Mononuclear cell (primary cell): ENCODE measurements around the gene PRKCA. TPM values are rescaled to one million over a fixed set of nuclear protein-coding genes. Genes with fewer than 3 reads are reported as not detected.

Experiments
- H3K27me3 ChIP-seq: 2 replicates; pipeline ENCODE4 v1.6.0; 2011; ENCODE audit warnings: low read length, control low read depth; ENCODE audit not compliant: insufficient read depth
- H3K4me1 ChIP-seq: 2 replicates; pipeline ENCODE4 v1.5.1; 2011; ENCODE audit warnings: mild to moderate bottlenecking, low read length, control low read depth; ENCODE audit not compliant: insufficient read depth
- H3K4me3 ChIP-seq: 2 replicates; pipeline ENCODE4 v1.5.1; 2011; ENCODE audit warnings: mild to moderate bottlenecking, low read length, moderate library complexity
- H3K9me3 ChIP-seq: 2 replicates; pipeline ENCODE4 v1.5.1; 2011; ENCODE audit warnings: low read depth, mild to moderate bottlenecking, control low read depth, low read length
- total RNA-seq: library from RNA; depleted of rRNA; stranded (reverse); fragments of >200 nt; gene quantifications from one replicate; pipeline ENCODE4 v1.2.3, GENCODE V29; 2012

PRKCA gene
- total RNA-seq, 1 donor, result 35.6 TPM

DNA sequence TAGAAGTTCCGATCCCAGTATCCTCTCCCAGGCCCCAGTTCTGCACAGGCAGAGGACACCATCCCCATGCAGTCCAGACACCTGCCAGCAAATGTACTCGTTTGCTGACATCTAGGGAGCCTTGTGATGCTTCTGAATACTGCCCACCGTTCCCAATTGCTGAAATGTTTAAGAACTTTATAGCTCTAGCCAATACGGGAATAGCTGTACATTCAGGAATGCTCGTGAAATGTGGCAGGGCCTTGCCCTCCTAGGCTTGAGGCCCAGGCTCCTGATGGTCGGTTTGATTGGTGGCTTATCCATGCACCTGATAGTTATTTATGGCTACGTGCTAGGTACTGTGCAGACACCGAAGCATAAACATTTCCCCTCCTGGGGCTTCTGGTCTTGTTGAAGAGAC is 255.5 kb downstream of the PRKCA start:
- Histone ChIP-seq H3K9me3 (no peaks in the 10 kb centered on the region), H3K27me3 (no peaks in the 10 kb centered on the region), H3K4me1 (no peaks in the 10 kb centered on the region), H3K4me3 (no peak overlapping the region)

DNA sequence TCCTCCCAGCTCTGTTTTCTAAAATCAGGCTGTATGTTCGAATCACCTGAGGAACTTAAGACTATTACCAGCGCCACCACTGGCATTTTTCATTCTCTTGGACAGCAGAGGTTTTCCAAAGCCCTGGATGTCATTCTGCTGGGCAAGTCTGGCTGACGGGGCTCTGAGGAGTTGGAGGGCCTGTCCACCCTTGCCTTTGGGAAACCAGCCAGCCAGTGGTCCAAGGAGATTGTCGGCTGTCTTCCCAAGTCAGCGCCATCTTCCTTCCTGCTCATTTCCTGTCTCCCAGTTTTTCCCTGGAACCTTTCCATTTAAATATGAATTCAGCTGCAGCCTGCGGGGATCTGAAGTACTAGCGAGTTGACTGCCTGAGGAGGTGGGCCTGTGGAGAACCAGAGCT is 258.3 kb downstream of the PRKCA start:
- H3K9me3 ChIP-seq, result no peaks in the 10 kb centered on the region
- no peaks in the 10 kb centered on the region for H3K4me1 ChIP-seq
- H3K27me3 ChIP-seq, result no peaks in the 10 kb centered on the region
- H3K4me3 ChIP-seq, result no peak overlapping the region

DNA sequence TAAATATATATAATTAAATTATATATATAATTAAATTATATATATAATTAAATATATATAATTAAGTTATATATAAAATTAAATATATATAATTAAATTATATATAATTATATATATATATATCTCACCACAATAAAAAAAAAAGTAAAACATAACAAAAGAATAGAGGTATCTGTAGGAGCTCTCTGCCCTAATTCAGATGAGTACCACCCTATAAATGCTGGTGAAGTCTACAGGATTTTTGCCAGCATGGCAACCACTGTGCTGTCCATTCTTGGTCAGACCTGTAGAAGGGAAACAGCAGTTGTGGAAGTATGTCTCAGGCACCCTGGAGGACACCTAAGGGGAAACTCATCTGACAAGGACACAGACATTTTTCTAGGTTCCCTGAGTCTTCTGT is 259.7 kb downstream of the PRKCA start:
- no peak overlapping the region for H3K4me3 ChIP-seq
- no peaks in the 10 kb centered on the region for H3K4me1 ChIP-seq
- H3K9me3 ChIP-seq, result no peaks in the 10 kb centered on the region
- H3K27me3 ChIP-seq, result no peaks in the 10 kb centered on the region

GRCh38 chr17:66564992-66565465 is 262.6 kb downstream of the PRKCA start:
- Histone ChIP-seq H3K9me3 (no peaks in the 10 kb centered on the region), H3K4me3 (no peak overlapping the region), H3K4me1 (no peaks in the 10 kb centered on the region), H3K27me3 (no peaks in the 10 kb centered on the region)

- no peaks in the 10 kb centered on the region for H3K9me3 ChIP-seq
- no peak overlapping the region for H3K4me3 ChIP-seq
- no peaks in the 10 kb centered on the region for H3K27me3 ChIP-seq
- H3K4me1 ChIP-seq, result no peaks in the 10 kb centered on the region
Observed at GRCh38 chr17:66567234-66568170, 265.1 kb downstream of the PRKCA start.

- Histone ChIP-seq H3K4me3 (no peak overlapping the region), H3K9me3 (no peaks in the 10 kb centered on the region), H3K4me1 (no peaks in the 10 kb centered on the region), H3K27me3 (no peaks in the 10 kb centered on the region)
Observed at GRCh38 chr17:66569572-66569971, 267.2 kb downstream of the PRKCA start.

DNA sequence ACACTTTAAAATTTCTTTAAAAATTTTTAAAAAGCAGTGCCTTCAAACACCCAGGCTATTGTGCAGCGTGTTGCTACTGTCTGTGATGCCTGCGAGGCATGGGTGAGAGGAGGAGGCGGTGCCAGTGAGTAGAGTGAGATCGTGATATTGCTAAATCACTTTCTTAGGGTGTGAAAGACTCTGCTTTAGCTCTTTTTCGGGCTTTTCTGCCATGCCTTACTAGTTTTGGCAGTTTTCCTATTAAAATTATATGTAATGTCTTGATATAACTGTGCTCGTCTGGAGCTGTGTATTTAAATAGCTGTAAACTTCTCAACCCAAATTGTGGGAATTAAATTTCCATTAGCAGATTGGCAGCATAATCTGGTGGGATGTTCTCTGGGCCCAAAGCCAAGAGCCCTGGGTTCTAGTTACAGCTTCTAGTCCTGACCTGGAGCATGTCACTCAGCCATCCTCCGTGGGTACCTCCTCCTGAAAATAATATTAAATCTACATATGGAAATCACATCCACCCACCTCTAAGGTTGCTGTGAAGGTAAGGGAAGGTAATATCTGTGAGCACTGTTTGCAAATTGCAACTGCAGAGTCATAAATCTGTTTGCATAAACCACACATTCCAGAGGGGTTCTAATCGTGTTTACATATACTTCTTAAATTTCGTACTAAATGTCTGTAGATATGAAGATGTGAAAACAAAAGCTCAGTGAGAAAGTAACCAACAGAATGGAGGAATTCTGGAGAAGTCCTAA is 268.2 kb downstream of the PRKCA start:
- no peaks in the 10 kb centered on the region for H3K4me1 ChIP-seq
- H3K27me3 ChIP-seq, result no peaks in the 10 kb centered on the region
- no peaks in the 10 kb centered on the region for H3K9me3 ChIP-seq
- no peak overlapping the region for H3K4me3 ChIP-seq

DNA sequence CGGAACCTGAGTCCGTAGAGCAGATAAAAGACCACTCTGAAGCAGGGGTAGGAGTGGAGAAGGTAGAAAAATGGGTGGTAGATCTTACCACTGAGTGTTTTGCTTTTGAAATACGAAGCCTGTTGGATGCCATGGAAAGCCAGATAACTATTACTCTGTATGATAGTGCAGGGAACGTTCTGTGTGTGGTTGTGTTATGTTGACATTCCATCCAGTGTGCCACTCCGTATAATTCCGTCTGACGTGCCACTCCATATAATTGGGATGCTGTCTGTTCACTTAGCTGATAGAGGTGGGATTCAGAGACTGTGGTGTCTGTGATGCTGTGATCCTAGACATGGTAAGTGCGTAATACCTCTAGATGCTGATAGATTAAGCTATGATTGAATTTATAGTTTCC is 269.3 kb downstream of the PRKCA start:
- H3K27me3 ChIP-seq, result no peaks in the 10 kb centered on the region
- H3K4me1 ChIP-seq, result no peaks in the 10 kb centered on the region
- H3K9me3 ChIP-seq, result no peaks in the 10 kb centered on the region
- H3K4me3 ChIP-seq, result no peak overlapping the region

DNA sequence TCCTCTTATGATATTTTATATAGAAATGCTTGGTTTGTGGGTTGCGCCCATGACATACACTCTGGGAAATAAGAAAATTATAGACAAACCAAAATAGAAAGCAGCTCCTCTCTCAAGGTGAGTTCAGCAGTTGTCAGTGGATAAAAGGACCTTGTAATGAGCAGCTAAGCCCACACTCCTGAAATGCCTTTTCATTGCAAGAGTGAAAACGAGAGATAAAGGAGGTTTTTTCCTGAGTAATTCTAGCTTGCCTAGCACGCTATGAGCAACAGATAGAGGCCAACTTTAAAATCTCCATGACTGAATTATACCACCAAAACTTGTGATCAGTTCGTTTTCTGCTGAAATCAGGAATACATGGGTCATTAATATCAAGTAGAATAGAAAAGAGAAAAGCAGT is 270.7 kb downstream of the PRKCA start:
- H3K9me3 ChIP-seq, result no peaks in the 10 kb centered on the region
- H3K27me3 ChIP-seq, result no peaks in the 10 kb centered on the region
- no peaks in the 10 kb centered on the region for H3K4me1 ChIP-seq
- no peak overlapping the region for H3K4me3 ChIP-seq

DNA sequence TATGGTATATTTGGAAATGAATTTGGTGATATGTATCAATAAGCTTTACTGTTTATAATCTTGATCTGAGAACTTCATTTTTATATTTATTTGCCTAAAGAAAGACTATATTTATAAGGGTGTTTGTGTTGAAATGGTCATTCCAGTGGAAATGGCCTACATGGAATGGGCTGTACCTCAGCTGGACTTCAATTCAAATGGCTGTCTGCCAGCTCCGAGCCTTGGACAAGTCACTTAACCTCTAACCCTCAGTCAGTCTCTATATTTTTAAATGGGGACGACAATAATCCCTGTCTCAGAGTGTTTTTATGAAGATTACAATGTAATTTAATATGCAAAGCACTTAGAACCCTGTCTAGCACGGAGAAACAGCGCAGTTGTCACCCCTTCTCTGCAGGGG is 271.7 kb downstream of the PRKCA start:
- no peak overlapping the region for H3K4me3 ChIP-seq
- no peaks in the 10 kb centered on the region for H3K9me3 ChIP-seq
- H3K4me1 ChIP-seq, result peaks cover 6% of the 10 kb centered on the region
- H3K27me3 ChIP-seq, result no peaks in the 10 kb centered on the region

- Histone ChIP-seq H3K4me1 (peaks cover 6% of the 10 kb centered on the region), H3K9me3 (no peaks in the 10 kb centered on the region), H3K4me3 (no peak overlapping the region), H3K27me3 (no peaks in the 10 kb centered on the region)
Observed at GRCh38 chr17:66576473-66576872, 274.1 kb downstream of the PRKCA start.

GRCh38 chr17:66577041-66577440 is 274.6 kb downstream of the PRKCA start:
- H3K4me1 ChIP-seq, result peaks cover 6% of the 10 kb centered on the region
- no peaks in the 10 kb centered on the region for H3K9me3 ChIP-seq
- H3K27me3 ChIP-seq, result no peaks in the 10 kb centered on the region
- no peak overlapping the region for H3K4me3 ChIP-seq

GRCh38 chr17:66578781-66579489 is 276.5 kb downstream of the PRKCA start:
- Histone ChIP-seq H3K4me3 (no peak overlapping the region), H3K9me3 (no peaks in the 10 kb centered on the region)

DNA sequence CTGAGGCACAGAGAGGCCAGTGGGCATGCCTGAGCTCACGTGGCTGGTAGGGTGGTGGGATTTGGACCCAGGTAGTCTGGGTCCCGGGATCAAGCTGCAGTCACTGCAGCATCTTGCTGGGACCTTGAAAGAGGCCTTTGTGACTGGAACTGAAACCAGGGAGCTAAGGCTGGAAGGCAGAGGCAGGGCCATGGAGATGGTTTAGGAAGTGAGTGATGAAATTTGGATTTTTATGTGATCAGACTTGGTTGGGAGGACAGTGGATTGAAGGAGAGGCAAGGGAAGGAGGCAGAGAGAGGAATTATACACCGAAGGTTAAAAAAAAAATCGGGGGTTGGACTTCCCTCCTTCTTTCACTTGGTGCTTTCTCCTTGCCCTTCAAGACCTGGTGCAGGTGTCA is 277.1 kb downstream of the PRKCA start:
- Histone ChIP-seq H3K4me3 (no peak overlapping the region), H3K9me3 (no peaks in the 10 kb centered on the region), H3K4me1 (peaks cover 6% of the 10 kb centered on the region), H3K27me3 (no peaks in the 10 kb centered on the region)

More at GRCh38 chr17:66578781-66579489, 276.5 kb downstream of the PRKCA start:
- Histone ChIP-seq H3K27me3 (no peaks in the 10 kb centered on the region), H3K4me1 (peaks cover 6% of the 10 kb centered on the region)
